HG02759 (cell line): Measurements from ENCODE around the gene FGD5.
"Not testable (repeated sequence)": the region's sequence is repeated elsewhere in the genome, so short reads cannot be mapped to it uniquely, and the experiment has no call there.

Source experiments
- ATAC-seq: cut with Tn5 transposase; IDR thresholded peaks from one replicate; pipeline ENCODE4 v1.9.1; 2021; ENCODE audit warnings: mild to moderate bottlenecking, moderate library complexity; ENCODE audit not compliant: unreplicated experiment

The FGD5 gene

GRCh38 chr3:14897266-14897665 is 78.5 kb downstream of the FGD5 start:
- ATAC-seq = no peak

- ATAC-seq = no peak
Observed at GRCh38 chr3:14898929-14899328, 80.2 kb downstream of the FGD5 start.

DNA sequence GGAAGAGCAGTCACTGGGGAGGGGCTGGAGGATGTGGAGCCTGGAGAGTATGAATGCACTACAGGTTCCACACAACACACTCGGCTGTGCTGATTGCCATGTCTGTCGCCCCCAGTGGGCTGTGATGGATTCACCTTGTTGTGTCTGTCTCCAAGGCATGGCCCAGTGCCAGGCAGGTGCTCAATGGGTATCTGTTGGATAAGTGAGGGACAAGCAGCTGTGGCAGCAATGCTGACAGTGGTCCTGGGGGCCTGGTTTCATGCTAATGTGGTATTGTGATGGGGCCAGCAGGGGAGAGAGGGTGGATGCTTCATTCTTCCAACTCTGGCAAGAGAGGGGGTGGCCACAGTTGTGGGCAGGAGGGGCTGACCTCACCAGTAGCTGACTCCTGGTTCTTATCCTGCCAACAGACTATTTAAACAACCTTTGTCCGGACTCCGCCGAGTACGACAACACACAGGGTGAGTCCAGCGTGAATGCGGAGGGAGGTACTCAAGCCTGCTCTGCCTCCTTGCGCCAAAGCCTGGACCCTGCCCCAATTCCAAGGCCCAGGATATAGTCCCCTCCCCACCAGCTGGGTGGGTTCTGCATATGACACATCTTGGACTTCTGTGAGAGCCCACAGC is 81.3 kb downstream of the FGD5 start:
- ATAC-seq = no peak

DNA sequence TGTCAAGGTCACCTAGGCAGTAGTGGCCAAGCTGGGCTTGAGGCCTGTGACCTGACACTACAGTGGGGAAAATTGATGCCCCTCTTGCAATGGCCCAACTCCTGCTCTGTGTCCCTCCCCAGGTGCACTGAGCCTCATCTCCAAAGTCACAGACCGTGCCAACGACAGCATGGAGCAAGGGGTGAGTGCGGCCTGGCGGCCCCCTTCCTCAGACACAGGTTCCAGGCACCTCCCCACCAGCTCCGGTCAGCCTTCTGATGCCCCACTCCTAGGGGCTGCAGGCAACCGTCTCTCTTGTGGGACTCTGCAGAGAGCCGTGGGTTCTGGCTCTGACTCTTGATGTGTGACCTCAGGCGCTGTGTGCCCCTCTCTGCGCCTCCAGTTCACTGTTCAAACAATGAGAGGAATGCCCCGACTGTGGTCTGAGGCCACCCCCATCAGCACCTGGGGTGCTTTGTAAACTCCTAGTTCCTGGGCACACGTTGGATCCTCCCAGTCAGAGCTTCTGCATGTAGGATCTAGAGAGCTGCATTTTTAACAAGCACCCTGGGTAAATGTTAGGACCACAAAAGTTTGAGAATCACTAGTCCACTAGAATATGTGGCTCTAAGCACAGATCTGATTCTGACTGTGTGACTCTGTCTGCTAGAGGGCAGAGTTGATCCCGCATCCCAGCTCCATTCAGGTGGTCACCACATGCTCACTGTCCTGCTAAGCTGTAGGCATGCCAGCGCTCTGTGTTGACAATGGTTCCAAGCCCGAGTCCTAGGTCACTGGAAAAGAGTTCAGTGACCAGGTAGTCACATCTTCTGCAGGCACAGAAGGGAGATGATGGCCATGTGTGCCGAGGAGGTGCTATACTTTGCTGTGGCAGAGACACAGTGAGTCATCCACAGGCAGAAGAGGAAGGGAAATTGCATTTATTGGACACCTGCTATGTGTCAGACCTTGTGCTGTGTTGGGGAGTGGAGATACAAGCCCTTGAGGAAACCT is 82.4 kb downstream of the FGD5 start:
- no peak for ATAC-seq

GRCh38 chr3:14902719-14903118 is 84.0 kb downstream of the FGD5 start:
- no peak for ATAC-seq

DNA sequence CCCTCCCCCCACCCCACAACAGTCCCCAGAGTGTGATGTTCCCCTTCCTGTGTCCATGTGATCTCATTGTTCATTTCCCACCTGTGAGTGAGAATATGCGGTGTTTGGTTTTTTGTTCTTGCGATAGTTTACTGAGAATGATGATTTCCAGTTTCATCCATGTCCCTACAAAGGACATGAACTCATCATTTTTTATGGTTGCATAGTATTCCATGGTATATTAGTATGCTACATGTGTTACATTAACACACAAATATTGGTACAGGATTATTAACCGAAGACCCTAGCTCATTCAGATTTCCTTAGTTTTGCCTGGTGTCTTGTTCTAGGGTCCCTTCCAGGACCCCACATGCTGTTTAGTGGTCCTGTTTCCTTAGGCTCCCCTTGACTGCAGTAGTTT is 84.7 kb downstream of the FGD5 start:
- ATAC-seq = not testable (repeated sequence)

- no peak for ATAC-seq
Observed at GRCh38 chr3:14905055-14905657, 86.4 kb downstream of the FGD5 start.

GRCh38 chr3:14906355-14906971 is 87.7 kb downstream of the FGD5 start:
- ATAC-seq = no peak

- no peak for ATAC-seq
Observed at GRCh38 chr3:14907043-14907966, 88.5 kb downstream of the FGD5 start.

GRCh38 chr3:14909250-14909649 is 90.5 kb downstream of the FGD5 start:
- ATAC-seq = no peak

DNA sequence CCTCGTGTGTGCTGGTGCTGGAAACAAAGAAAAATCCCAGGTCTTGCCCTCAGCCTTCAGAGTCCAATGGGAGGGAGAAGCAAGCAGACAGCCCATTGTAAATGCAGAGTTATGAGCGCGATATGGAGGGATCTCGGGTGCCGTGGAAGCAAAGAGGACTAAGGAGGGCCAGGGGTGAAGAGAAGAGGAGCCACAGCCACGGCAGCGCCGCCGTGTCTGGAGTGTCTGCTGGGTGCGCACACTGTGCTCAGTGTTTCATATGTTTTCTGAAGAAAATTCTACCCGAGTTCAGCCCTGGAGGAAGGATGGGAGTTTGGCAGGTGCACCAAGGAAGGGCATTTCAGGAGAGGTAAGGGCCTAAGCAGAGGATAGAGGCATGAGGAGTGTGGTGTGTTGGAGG is 92.9 kb downstream of the FGD5 start:
- no peak for ATAC-seq

DNA sequence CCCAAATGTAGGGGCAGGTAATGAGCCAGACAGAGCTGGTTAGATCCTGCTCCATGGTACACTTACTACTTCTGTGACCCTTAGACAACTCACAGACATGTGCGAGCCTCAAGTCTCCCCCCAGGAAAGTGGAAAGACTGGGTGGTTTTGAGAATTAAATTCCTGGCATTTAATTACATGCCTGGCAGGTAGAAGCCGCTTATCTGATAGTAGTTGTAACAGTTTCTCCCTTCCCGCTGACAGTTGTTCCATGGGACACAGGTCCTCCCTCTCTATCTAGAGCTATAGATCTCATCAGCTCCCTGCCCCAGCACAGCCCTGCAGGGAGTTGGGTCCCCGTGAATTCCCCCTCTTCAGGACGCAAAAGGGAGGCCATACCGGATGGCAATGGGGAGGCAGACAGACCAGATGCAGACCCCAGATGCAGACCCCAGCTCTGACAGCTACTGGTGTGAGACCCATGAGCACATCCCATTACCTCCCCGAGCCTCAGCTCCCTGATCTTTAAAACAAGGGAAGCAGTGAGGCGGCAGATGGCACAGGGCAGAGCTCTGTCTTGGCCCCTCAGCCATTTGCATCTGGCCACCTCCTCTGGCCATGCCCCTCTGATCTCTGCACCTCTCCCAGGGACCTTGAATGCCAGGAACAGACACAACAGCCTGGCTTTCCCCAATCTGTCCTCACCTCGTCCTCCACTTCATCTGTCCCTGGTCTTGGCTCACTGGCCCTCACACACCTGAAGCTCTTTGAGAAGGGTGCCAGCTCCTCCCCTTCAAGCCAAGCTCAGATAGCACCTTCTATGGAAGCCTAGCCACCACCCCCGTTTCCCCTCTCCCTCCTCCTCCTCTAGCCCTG is 94.5 kb downstream of the FGD5 start:
- no peak for ATAC-seq

GRCh38 chr3:14913926-14914778 is 95.4 kb downstream of the FGD5 start:
- ATAC-seq = no peak

GRCh38 chr3:14914779-14915117 is 96.0 kb downstream of the FGD5 start:
- ATAC-seq = no peak

DNA sequence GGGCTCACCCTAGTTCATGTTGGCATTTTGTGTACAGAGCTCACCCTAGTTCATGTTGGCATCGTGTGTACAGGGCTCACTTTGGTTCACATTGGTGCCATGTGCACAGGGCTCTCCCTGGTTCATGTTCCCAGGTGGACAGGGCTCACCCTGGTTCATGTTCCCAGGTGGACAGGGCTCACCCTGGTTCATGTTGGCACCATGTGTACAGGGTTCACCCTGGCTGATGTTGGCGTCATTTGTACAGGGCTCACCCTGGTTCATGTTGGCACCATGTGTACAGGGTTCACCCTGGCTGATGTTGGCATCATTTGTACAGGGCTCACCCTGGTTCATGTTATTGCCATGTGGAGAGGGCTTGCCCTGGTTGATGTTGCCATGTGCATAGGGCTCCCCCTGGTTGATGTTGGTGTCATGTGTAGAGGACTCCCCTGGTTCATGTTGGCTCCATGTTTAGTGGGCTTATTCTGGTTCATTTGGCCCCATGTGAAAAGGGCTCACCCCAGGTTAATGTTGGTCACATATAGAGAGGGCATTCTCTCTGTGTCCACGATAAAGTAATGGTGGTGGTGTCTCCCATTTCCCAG is 97.0 kb downstream of the FGD5 start:
- ATAC-seq = no peak

DNA sequence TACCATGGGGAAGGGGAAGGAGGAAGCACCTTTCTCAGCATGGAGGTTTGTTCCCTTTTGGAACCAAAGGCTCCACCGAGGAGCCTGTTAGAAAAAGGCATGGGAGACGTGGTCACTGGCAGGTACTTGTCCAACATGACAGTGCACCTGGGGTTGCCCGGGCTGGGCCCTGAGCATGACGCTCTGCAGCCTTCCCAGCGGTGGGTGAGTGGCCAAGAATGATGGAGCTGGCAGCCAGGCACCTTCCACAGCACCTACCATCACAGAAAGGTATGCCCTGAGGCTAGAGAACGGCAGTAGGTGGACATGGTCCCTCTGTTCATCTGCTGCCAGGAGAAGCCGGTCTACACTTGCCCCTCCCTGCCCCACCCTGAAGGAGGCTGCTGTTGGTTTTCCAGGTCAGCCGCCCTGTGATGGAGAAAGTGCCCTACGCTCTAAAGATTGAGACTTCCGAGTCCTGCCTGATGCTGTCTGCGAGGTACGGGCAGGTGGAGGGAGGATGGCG is 99.6 kb downstream of the FGD5 start:
- ATAC-seq = no peak

DNA sequence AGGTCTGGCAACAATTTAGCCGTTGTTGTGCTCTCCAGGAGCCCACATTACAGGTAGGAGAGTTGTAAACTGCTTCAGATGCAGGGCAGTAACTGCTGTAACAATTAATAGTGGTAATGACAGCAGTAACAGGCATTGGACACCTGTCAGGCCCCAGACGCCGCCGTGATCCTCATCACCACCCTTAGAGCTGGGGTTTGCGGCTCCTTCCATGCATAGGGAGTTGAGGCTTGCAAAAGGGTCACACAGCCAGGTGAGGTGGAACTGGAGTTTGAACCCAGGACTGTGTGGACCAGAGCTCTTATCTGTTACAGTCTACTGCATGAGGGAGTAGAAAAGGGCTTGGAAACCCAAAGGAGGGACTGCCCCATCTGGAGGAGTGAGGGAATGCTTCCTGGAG is 101.8 kb downstream of the FGD5 start:
- ATAC-seq = no peak

GRCh38 chr3:14921034-14921616 is 102.4 kb downstream of the FGD5 start:
- ATAC-seq = peak; percentile 88
